Mucosa of descending colon (tissue), 3 donors: ENCODE results near the gene TSNAX. TPM values are rescaled to one million over a fixed set of nuclear protein-coding genes. Genes with fewer than 3 reads are reported as not detected.

Experiments used
- ATAC-seq: fragments of 200-7000 bp; cut with Tn5 transposase; one replicate; pipeline ENCODE4 v1.9.1; 2020; ENCODE audit warnings: mild to moderate bottlenecking, moderate library complexity
- DNase-seq, 3 donors: peaks; one replicate each; pipeline ENCODE4 v3.0.0-alpha.2; 2020
- H3K36me3 ChIP-seq: fragments of 200-600 bp; one replicate; pipeline ENCODE4 v1.8.0; 2021; ENCODE audit warnings: low read depth, mild to moderate bottlenecking
- H3K4me1 ChIP-seq: fragments of 200-600 bp; one replicate; pipeline ENCODE4 v1.8.0; 2021; ENCODE audit warnings: low read depth, mild to moderate bottlenecking
- H3K4me3 ChIP-seq: fragments of 200-600 bp; one replicate; pipeline ENCODE4 v1.8.0; 2021; ENCODE audit warnings: mild to moderate bottlenecking
- H3K9me3 ChIP-seq: fragments of 200-600 bp; one replicate; pipeline ENCODE4 v1.8.0; 2021; ENCODE audit warnings: mild to moderate bottlenecking
- CTCF ChIP-seq: fragments of 200-600 bp; IDR thresholded peaks from one replicate; pipeline ENCODE4 v1.8.0; 2022; ENCODE audit warnings: antibody characterized with exemption, mild to moderate bottlenecking
- intact Hi-C, 2 donors: fragments of 100-400 bp; cut with DNase I in 1 of 2; cut with micrococcal nuclease in 1 of 2; formaldehyde crosslinking; loops; one replicate each; pipeline versions ENCODE4 v1.11.0 to v1.11.1; 2022; cut with DNase I, micrococcal nuclease
- total RNA-seq, 3 donors: library from RNA; stranded (reverse); fragmentation: NEBNext Ultra II Directional in 2 of 3; extraction: Animal tissue kit (Norgen Biotek cat#: 25700) in 2 of 3; gene quantifications; one replicate each; pipeline versions ENCODE4 v1.2.1 to v1.2.4, GENCODE V29; 2021 to 2023
- donor health status: DM: no; HTN: no; CAD: no; lungs with moderate emphysema.
- donor health status: DM: no; HTN: no; CAD: no.
- donor health status: DM: no; HTN: yes; CAD: no.

The TSNAX gene
- total RNA-seq, 3 donors from 2014 or later = 22.0 to 33.2 (median 31.4) TPM

- DNase-seq = no peak
- no peaks in the 10 kb centered on the region for H3K4me1 ChIP-seq
- TF ChIP-seq CTCF = no peak
- intact Hi-C loops = no loop called here
- no peaks in the 10 kb centered on the region for H3K36me3 ChIP-seq
- H3K9me3 ChIP-seq = no peaks in the 10 kb centered on the region
- H3K4me3 ChIP-seq = no peak overlapping the region
- peak; percentile 85 for ATAC-seq
Measured at GRCh38 chr1:231487019-231487418, 41.5 kb upstream of the TSNAX start.

GRCh38 chr1:231487910-231488309 is 40.6 kb upstream of the TSNAX start:
- DNase-seq (no peak), ATAC-seq (no peak)
- no peak overlapping the region for H3K4me3 ChIP-seq
- no peak for TF ChIP-seq CTCF
- no peaks in the 10 kb centered on the region for H3K36me3 ChIP-seq
- intact Hi-C loops = no loop called here
- no peaks in the 10 kb centered on the region for H3K4me1 ChIP-seq
- H3K9me3 ChIP-seq = no peaks in the 10 kb centered on the region

- DNase-seq (no peak), ATAC-seq (no peak)
Measured at GRCh38 chr1:231493421-231494185, 34.9 kb upstream of the TSNAX start.

GRCh38 chr1:231494439-231495110 is 33.9 kb upstream of the TSNAX start:
- no peaks in the 10 kb centered on the region for H3K36me3 ChIP-seq
- peaks cover 10% of the 10 kb centered on the region for H3K9me3 ChIP-seq
- intact Hi-C loops = no loop called here
- DNase-seq = no peak
- ATAC-seq = no peak
- H3K4me3 ChIP-seq = no peak overlapping the region
- TF ChIP-seq CTCF = no peak
- no peaks in the 10 kb centered on the region for H3K4me1 ChIP-seq

More at GRCh38 chr1:231493421-231494185, 34.9 kb upstream of the TSNAX start:
- TF ChIP-seq CTCF = no peak
- Histone ChIP-seq H3K4me1 (no peaks in the 10 kb centered on the region), H3K36me3 (no peaks in the 10 kb centered on the region), H3K9me3 (peaks cover under 1% of the 10 kb centered on the region), H3K4me3 (no peak overlapping the region)
- intact Hi-C loops = no loop called here

- H3K4me3 ChIP-seq = no peak overlapping the region
- no peaks in the 10 kb centered on the region for H3K36me3 ChIP-seq
- H3K9me3 ChIP-seq = peaks cover 16% of the 10 kb centered on the region
- intact Hi-C loops = no loop called here
- DNase-seq (peak in 1 of 3 donors; percentile 17), ATAC-seq (peak; percentile 95)
- no peaks in the 10 kb centered on the region for H3K4me1 ChIP-seq
- no peak for TF ChIP-seq CTCF
Measured at GRCh38 chr1:231497629-231498152, 30.8 kb upstream of the TSNAX start.
